Peyer's patch (tissue), 4 donors: ENCODE data around the gene RAD51B. TPM values are rescaled to one million over a fixed set of nuclear protein-coding genes. Genes with fewer than 3 reads are reported as not detected.
A peak's percentile ranks its signal among the peaks of the same experiment; 100 is the strongest.

ENCODE experiments used
- DNase-seq, 3 donors: peaks; one replicate each; pipeline ENCODE4 v3.0.0-alpha.2; 2017 to 2019
- H3K27ac ChIP-seq, 4 donors: fragments of 200-600 bp; sonication (generic); one replicate each; pipeline ENCODE4 v1.5.1; 2016 to 2019
- H3K27me3 ChIP-seq, 2 donors: fragments of 200-600 bp; sonication (generic); one replicate each; pipeline ENCODE4 v1.5.1; 2019
- H3K36me3 ChIP-seq, 3 donors: fragments of 200-600 bp; sonication (generic); one replicate each; pipeline ENCODE4 v1.5.1; 2016 to 2019
- H3K4me1 ChIP-seq, 4 donors: fragments of 200-600 bp; sonication (generic); one replicate each; pipeline ENCODE4 v1.5.1; 2016 to 2019
- H3K4me3 ChIP-seq, 4 donors: fragments of 200-600 bp; sonication (generic); 1 replicate in 3 of 4; 2 replicates in 1 of 4; pipeline ENCODE4 v1.5.1; 2016 to 2019; ENCODE audit warnings: mild to moderate bottlenecking in 1 of 4
- H3K9me3 ChIP-seq, 4 donors: fragments of 200-600 bp; sonication (generic); one replicate each; pipeline ENCODE4 v1.5.1; 2016 to 2019; ENCODE audit warnings: mild to moderate bottlenecking in 1 of 4
- POLR2A ChIP-seq, 2 donors: fragments of 450-650 bp; IDR thresholded peaks; one replicate each; pipeline ENCODE4 v1.5.1; 2017; ENCODE audit warnings: antibody characterized with exemption in 2 of 2, mild to moderate bottlenecking in 2 of 2, moderate library complexity in 2 of 2
- total RNA-seq, 4 donors: library from RNA; depleted of rRNA; stranded (reverse); fragments of >200 nt; gene quantifications; one replicate each; pipeline ENCODE4 v1.1.0, GENCODE V29; 2016
- TF ChIP-seq, protein P1 (sequence below), 6 experiments: fragments of 450-650 bp in 4 of 6; fragments of 200-600 bp in 2 of 6; sonication (generic) in 1 of 6; IDR thresholded peaks; one replicate each; pipeline ENCODE4 v1.5.1; 2017 to 2019; ENCODE audit warnings: antibody characterized with exemption in 6 of 6, mild to moderate bottlenecking in 3 of 6, moderate library complexity in 1 of 6

The RAD51B gene
- total RNA-seq, 4 donors from 2014 or later, result 12.6 to 103 (median 33.1) TPM

DNA sequence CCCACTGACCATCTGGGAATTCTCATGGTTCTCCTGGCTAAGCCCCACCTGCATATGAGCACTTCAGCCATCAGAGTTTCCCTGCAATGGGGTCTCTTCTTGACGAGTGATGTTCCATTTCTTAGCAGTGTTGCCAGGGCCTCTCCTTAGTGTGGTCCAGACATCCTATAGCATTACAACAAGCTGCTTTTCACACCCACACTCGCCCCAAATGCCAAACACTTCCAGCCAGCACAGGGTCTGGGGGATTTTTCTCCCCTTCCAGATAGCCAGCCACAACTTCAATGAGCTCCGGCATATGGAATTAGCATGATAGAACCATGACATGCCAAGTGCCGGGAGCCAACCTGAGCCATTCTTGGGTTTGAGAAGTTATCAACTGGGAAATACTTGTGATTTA, 705.9 kb downstream of the RAD51B start:
- Histone ChIP-seq H3K27me3 (no peaks in the 10 kb centered on the region), H3K9me3 (peaks cover 0 to 5% (median 1%) of the 10 kb centered on the region in 4 donors), H3K27ac (no peak overlapping the region), H3K4me1 (peaks cover 0 to 21% (median 0%) of the 10 kb centered on the region in 4 donors), H3K36me3 (no peaks in the 10 kb centered on the region), H3K4me3 (no peak overlapping the region)
- DNase-seq, result no peak
- TF ChIP-seq, protein P1, sequence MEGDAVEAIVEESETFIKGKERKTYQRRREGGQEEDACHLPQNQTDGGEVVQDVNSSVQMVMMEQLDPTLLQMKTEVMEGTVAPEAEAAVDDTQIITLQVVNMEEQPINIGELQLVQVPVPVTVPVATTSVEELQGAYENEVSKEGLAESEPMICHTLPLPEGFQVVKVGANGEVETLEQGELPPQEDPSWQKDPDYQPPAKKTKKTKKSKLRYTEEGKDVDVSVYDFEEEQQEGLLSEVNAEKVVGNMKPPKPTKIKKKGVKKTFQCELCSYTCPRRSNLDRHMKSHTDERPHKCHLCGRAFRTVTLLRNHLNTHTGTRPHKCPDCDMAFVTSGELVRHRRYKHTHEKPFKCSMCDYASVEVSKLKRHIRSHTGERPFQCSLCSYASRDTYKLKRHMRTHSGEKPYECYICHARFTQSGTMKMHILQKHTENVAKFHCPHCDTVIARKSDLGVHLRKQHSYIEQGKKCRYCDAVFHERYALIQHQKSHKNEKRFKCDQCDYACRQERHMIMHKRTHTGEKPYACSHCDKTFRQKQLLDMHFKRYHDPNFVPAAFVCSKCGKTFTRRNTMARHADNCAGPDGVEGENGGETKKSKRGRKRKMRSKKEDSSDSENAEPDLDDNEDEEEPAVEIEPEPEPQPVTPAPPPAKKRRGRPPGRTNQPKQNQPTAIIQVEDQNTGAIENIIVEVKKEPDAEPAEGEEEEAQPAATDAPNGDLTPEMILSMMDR (IDR thresholded peaks at IDR 0.05), result no peak
- no peak for TF ChIP-seq POLR2A (IDR thresholded peaks at IDR 0.05)

DNA sequence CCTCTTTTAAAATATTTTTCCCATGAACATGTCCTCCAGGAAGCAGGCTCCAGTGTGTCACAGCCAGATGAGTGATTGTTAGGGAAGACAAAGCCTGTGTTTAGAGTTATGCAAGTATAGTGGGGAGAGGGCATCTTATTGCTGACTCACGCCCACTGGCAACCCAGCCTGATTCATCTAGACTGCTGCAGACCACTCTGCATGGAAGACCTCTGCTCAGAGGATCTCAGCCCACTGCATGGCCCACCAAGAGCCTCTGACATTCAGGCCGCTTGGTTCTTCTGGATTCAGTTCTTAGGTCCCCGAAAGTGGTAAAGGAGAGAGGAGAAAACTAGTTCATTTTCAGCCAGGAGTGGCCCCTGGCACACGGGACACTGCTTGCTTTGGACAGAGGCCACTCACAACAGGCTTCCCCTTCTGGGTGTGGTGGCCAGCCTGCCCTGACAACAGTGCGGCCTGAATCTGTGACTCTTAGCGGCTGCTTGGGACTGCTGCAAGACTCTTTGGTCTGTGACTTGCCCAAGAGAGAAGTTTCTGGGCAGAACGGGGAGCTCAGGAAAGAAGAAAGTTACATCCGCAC, 707.0 kb downstream of the RAD51B start:
- DNase-seq, result no peak
- peaks cover 0 to 9% (median 2%) of the 10 kb centered on the region in 4 donors for H3K9me3 ChIP-seq
- H3K27me3 ChIP-seq, result no peaks in the 10 kb centered on the region
- H3K4me1 ChIP-seq, result peaks cover 0 to 13% (median 0%) of the 10 kb centered on the region in 4 donors
- no peaks in the 10 kb centered on the region for H3K36me3 ChIP-seq
- peak overlapping the region in 2 of 4 donors; percentile 61 to 76 for H3K27ac ChIP-seq
- TF ChIP-seq POLR2A (IDR thresholded peaks at IDR 0.05), result no peak
- H3K4me3 ChIP-seq, result no peak overlapping the region

DNA sequence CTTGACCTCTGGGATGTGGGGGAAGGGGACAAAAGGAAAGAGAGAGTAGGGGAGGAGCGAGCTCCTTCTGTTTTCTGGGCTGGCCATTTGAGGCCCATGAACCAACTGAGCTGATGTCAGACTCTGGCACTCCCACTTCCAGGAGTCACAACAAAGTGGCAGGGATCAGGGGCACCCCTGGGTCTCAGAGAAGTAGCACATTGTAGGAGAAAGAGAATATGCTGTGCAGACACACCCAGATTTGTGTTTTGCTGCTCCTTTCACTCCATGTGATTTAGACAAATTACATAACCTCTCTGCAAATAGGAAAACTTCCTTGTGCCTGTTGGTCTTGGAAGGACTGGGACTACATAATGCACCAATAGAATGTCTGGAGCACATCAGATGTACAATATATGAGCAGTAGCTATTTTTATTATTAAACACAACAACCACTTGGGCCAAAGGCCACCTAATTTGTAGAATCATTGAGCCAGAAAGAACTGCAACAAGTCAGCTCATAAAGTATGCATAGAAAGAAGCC, 707.8 kb downstream of the RAD51B start:
- no peak overlapping the region for H3K4me3 ChIP-seq
- peaks cover 0 to 11% (median 2%) of the 10 kb centered on the region in 4 donors for H3K9me3 ChIP-seq
- DNase-seq, result peak in 1 of 3 donors; percentile 66
- H3K36me3 ChIP-seq, result no peaks in the 10 kb centered on the region
- peaks cover 0 to 6% (median 0%) of the 10 kb centered on the region in 4 donors for H3K4me1 ChIP-seq
- no peaks in the 10 kb centered on the region for H3K27me3 ChIP-seq
- no peak for TF ChIP-seq POLR2A (IDR thresholded peaks at IDR 0.05)
- TF ChIP-seq, protein P1 (IDR thresholded peaks at IDR 0.05), result no peak
- peak overlapping the region in 2 of 4 donors; percentile 61 to 76 for H3K27ac ChIP-seq

DNA sequence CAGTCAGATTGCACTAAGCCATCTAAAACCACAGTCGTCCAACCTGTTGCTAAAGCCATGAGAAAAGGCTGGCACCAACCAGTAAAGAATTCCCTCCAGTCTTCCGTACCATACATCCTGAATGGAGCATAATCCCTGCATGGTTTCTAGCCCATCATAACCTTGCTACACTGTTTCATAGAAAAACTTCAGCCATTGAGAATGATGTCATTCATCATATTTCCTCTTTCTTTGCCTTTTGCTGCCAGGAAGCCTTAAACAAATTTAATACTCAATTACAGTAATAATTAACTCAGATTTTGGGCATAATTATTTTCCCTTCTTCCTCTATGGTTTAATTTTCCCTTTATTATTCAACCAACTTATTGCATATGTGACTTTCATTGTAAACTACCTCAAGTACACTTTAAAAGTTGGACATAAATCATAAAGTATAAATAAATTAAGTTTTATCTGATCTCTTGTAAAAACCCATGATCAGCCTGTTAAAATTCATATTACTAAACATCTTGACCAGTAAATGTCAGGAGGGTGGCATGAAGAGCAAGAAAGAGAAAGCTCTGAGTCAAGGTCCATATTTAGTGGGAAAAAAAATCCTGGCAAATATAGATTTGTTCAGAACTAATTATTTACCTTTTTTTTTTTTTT, 708.6 kb downstream of the RAD51B start:
- Histone ChIP-seq H3K4me3 (no peak overlapping the region), H3K9me3 (peaks cover 0 to 11% (median 2%) of the 10 kb centered on the region in 4 donors), H3K27me3 (no peaks in the 10 kb centered on the region), H3K36me3 (no peaks in the 10 kb centered on the region), H3K4me1 (peaks cover 0 to 5% (median 0%) of the 10 kb centered on the region in 4 donors), H3K27ac (peak overlapping the region in 1 of 4 donors; percentile 33)
- no peak for DNase-seq
- TF ChIP-seq, protein P1 (IDR thresholded peaks at IDR 0.05), result no peak
- no peak for TF ChIP-seq POLR2A (IDR thresholded peaks at IDR 0.05)

DNA sequence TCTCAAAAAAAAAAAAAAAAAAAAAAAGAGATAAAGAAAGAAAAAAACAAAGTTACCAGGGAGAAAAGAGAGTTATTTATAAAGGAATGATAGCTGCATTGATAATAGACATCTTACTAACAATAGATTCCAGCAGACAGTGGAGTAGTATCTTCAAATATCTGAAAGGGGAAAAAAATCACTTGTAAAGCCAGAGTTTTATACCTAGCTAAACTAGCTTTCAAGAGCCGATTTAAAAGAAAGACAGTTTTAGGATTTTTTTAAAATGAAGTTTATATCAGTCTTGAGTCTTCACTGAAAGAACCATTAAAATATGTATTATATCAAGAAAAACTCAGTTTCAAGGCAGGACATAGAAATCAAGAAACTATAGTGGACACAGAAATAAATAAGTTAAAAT, 710.9 kb downstream of the RAD51B start:
- TF ChIP-seq, protein P1 (IDR thresholded peaks at IDR 0.05), result no peak
- TF ChIP-seq POLR2A (IDR thresholded peaks at IDR 0.05), result no peak
- Histone ChIP-seq H3K9me3 (peaks cover 0 to 11% (median 2%) of the 10 kb centered on the region in 4 donors), H3K27ac (no peak overlapping the region), H3K4me3 (no peak overlapping the region), H3K4me1 (peaks cover 0 to 5% (median 0%) of the 10 kb centered on the region in 4 donors), H3K36me3 (no peaks in the 10 kb centered on the region), H3K27me3 (no peaks in the 10 kb centered on the region)
- no peak for DNase-seq

DNA sequence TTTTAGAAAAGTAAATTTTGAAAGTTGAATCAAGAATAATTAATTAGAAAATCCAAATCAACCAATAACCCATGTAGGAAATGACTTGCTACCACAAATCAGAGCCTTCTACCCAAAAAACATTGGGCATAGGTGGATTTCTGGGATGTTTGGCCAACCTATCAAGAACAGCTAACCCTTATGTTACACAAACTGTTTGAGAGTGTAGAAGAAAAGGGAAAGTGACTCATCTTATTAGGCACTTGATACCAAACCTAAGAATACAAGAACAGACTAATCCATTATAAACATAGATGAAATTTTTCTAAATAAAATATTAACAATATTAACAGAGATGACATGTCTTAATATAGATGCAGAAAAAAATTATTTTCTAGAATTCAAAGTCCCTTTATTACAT, 712.9 kb downstream of the RAD51B start:
- H3K27me3 ChIP-seq, result no peaks in the 10 kb centered on the region
- no peak overlapping the region for H3K27ac ChIP-seq
- peaks cover 0 to 11% (median 2%) of the 10 kb centered on the region in 4 donors for H3K9me3 ChIP-seq
- H3K4me1 ChIP-seq, result peaks cover 0 to 3% (median 0%) of the 10 kb centered on the region in 4 donors
- H3K4me3 ChIP-seq, result no peak overlapping the region
- TF ChIP-seq, protein P1 (IDR thresholded peaks at IDR 0.05), result no peak
- no peak for TF ChIP-seq POLR2A (IDR thresholded peaks at IDR 0.05)
- DNase-seq, result no peak
- no peaks in the 10 kb centered on the region for H3K36me3 ChIP-seq
